IMR-90 (cell line): Measurements from ENCODE around the gene WDR37. TPM values are rescaled to one million over a fixed set of nuclear protein-coding genes. Genes with fewer than 3 reads are reported as not detected.

ENCODE experiments used
- ATAC-seq: fragments of 200-7000 bp; cut with Tn5 transposase; 2 replicates; pipeline ENCODE4 v1.9.1; 2020; ENCODE audit warnings: low read depth, mild to moderate bottlenecking, moderate library complexity
- BruUV-seq: library from RNA; stranded (reverse); fragments of 400-500 nt; replicated peaks from 2 replicates; lab custom pipeline; 2021; lab: Mats Ljungman, UMichigan
- CTCF ChIA-PET: fragments of 300-600 bp; formaldehyde crosslinking; extraction: SDS; loops from one replicate; lab custom pipeline; 2021; ENCODE audit warnings: antibody characterized with exemption; lab: Yijun Ruan, JAX
- POLR2A ChIA-PET: fragments of 300-600 bp; sonication (Branson Sonifier 250); formaldehyde crosslinking; loops from one replicate; lab custom pipeline; 2022; ENCODE audit warnings: antibody characterized with exemption; ENCODE audit not compliant: unreplicated experiment; lab: Charles Lee
- DNase-seq: peaks from one replicate; pipeline ENCODE4 v3.0.0; 2013
- H2AFZ ChIP-seq: replicated peaks from 2 replicates; pipeline ENCODE3; 2013; ENCODE audit warnings: low read length, mild to moderate bottlenecking; ENCODE audit not compliant: poor library complexity
- H2AK5ac ChIP-seq: 2 replicates; pipeline ENCODE4 v1.6.1; 2013; ENCODE audit warnings: low read depth, low read length, inconsistent platforms
- H2AK9ac ChIP-seq: replicated peaks from 2 replicates; pipeline ENCODE3; 2013; ENCODE audit warnings: mild to moderate bottlenecking, low read depth, low read length, moderate library complexity; ENCODE audit not compliant: poor library complexity
- H2BK120ac ChIP-seq: 2 replicates; pipeline ENCODE4 v1.6.1; 2013; ENCODE audit warnings: low read depth, low read length, inconsistent platforms
- H2BK15ac ChIP-seq: 3 replicates; pipeline ENCODE4 v1.6.1; 2013; ENCODE audit warnings: low read depth, low read length, inconsistent platforms
- H2BK20ac ChIP-seq: 2 replicates; pipeline ENCODE4 v1.6.1; 2013; ENCODE audit warnings: low read depth, mild to moderate bottlenecking, inconsistent platforms, low read length, moderate library complexity
- H2BK5ac ChIP-seq: 2 replicates; pipeline ENCODE4 v1.6.1; 2013; ENCODE audit warnings: mild to moderate bottlenecking, low read depth, low read length, inconsistent platforms; ENCODE audit not compliant: poor library complexity, severe bottlenecking
- H3K14ac ChIP-seq: replicated peaks from 2 replicates; pipeline ENCODE4 v1.6.1; 2013; ENCODE audit warnings: low read depth, low read length, inconsistent platforms
- H3K18ac ChIP-seq: 2 replicates; pipeline ENCODE4 v1.6.1; 2013; ENCODE audit warnings: low read depth, low read length, control low read depth
- H3K23ac ChIP-seq: 2 replicates; pipeline ENCODE4 v1.6.1; 2013; ENCODE audit warnings: low read depth, low read length, inconsistent platforms
- H3K27ac ChIP-seq: 2 replicates; pipeline ENCODE4 v1.5.1; 2013; ENCODE audit warnings: mild to moderate bottlenecking, control low read depth, low read length; ENCODE audit not compliant: insufficient read depth
- H3K27me3 ChIP-seq: 2 replicates; pipeline ENCODE4 v1.6.1; 2013; ENCODE audit warnings: low read length; ENCODE audit not compliant: control insufficient read depth, insufficient read depth
- H3K36me3 ChIP-seq: 2 replicates; pipeline ENCODE4 v1.6.1; 2013; ENCODE audit warnings: low read length, mixed read lengths; ENCODE audit not compliant: control insufficient read depth, insufficient read depth
- H3K4ac ChIP-seq: 2 replicates; pipeline ENCODE4 v1.6.1; 2013; ENCODE audit warnings: low read depth, low read length, inconsistent platforms
- H3K4me1 ChIP-seq: 2 replicates; pipeline ENCODE4 v1.6.1; 2013; ENCODE audit warnings: low read length, mixed read lengths; ENCODE audit not compliant: control insufficient read depth, insufficient read depth
- H3K4me2 ChIP-seq: 2 replicates; pipeline ENCODE4 v1.6.1; 2013; ENCODE audit warnings: low read depth, mild to moderate bottlenecking, control low read depth, low read length, moderate library complexity
- H3K4me3 ChIP-seq: 2 replicates; pipeline ENCODE4 v1.5.1; 2013; ENCODE audit warnings: low read depth, mild to moderate bottlenecking, control low read depth, low read length, moderate library complexity; ENCODE audit not compliant: insufficient read depth
- H3K56ac ChIP-seq: 2 replicates; pipeline ENCODE4 v1.6.1; 2013; ENCODE audit warnings: low read length, inconsistent platforms; ENCODE audit not compliant: insufficient read depth; ENCODE audit errors: extremely low read depth
- H3K79me1 ChIP-seq, 2 experiments: 2 replicates each; pipeline ENCODE4 v1.6.1; 2013; ENCODE audit warnings: low read length in 2 of 2, inconsistent platforms in 1 of 2, low read depth in 1 of 2
- H3K9ac ChIP-seq: 2 replicates; pipeline ENCODE4 v1.6.1; 2013; ENCODE audit warnings: low read depth, low read length, control low read depth
- H3K9me1 ChIP-seq: 2 replicates; pipeline ENCODE4 v1.6.1; 2013; ENCODE audit warnings: low read length, inconsistent platforms; ENCODE audit not compliant: insufficient read depth
- H3K9me3 ChIP-seq: 2 replicates; pipeline ENCODE4 v1.6.1; 2013; ENCODE audit warnings: low read length; ENCODE audit not compliant: control insufficient read depth, insufficient read depth
- H4K20me1 ChIP-seq: 2 replicates; pipeline ENCODE4 v1.6.1; 2013; ENCODE audit warnings: low read length, inconsistent platforms; ENCODE audit not compliant: insufficient read depth
- H4K5ac ChIP-seq: 2 replicates; pipeline ENCODE4 v1.6.1; 2013; ENCODE audit warnings: mild to moderate bottlenecking, low read depth, low read length, control low read depth
- H4K8ac ChIP-seq, 2 experiments: 2 replicates each; pipeline ENCODE4 v1.6.1; 2013; ENCODE audit warnings: low read depth in 2 of 2, low read length in 2 of 2, control low read depth in 1 of 2, inconsistent platforms in 1 of 2
- H4K91ac ChIP-seq: 2 replicates; pipeline ENCODE4 v1.6.1; 2013; ENCODE audit warnings: low read depth, low read length, inconsistent platforms; ENCODE audit not compliant: insufficient read depth
- BHLHE40 ChIP-seq: fragments of 150-350 bp; IDR thresholded peaks from 2 replicates; pipeline ENCODE4 v1.6.1; 2016; ENCODE audit warnings: mild to moderate bottlenecking, low read depth, low read length
- CEBPB ChIP-seq: IDR thresholded peaks from 2 replicates; pipeline ENCODE4 v1.6.1; 2012; ENCODE audit warnings: low read depth, low read length, improper control_type of control experiment
- CHD1 ChIP-seq: IDR thresholded peaks from 2 replicates; pipeline ENCODE4 v1.6.1; 2012; ENCODE audit warnings: low read depth, low read length, improper control_type of control experiment
- ELK1 ChIP-seq: fragments of 150-350 bp; IDR thresholded peaks from 2 replicates; pipeline ENCODE4 v1.6.1; 2016; ENCODE audit warnings: low read depth, mild to moderate bottlenecking, low read length, moderate library complexity, borderline replicate concordance
- FOS ChIP-seq: fragments of 150-350 bp; IDR thresholded peaks from 2 replicates; pipeline ENCODE4 v1.6.1; 2016; ENCODE audit warnings: low read depth, low read length
- MAFK ChIP-seq: IDR thresholded peaks from 2 replicates; pipeline ENCODE4 v1.6.1; 2012; ENCODE audit warnings: low read depth, low read length, improper control_type of control experiment
- MAZ ChIP-seq: IDR thresholded peaks from 2 replicates; pipeline ENCODE4 v1.6.1; 2012; ENCODE audit warnings: low read depth, mild to moderate bottlenecking, low read length, improper control_type of control experiment, moderate library complexity, borderline replicate concordance
- MXI1 ChIP-seq: IDR thresholded peaks from 2 replicates; pipeline ENCODE4 v1.6.1; 2012; ENCODE audit warnings: low read depth, mild to moderate bottlenecking, low read length, moderate library complexity, borderline replicate concordance
- NFE2L2 ChIP-seq: fragments of 150-350 bp; IDR thresholded peaks from 2 replicates; pipeline ENCODE4 v1.6.1; 2016; ENCODE audit warnings: low read depth, mild to moderate bottlenecking, low read length
- POLR2A ChIP-seq: IDR thresholded peaks from 2 replicates; pipeline ENCODE4 v1.6.1; 2012; ENCODE audit warnings: mild to moderate bottlenecking, low read depth, low read length
- RCOR1 ChIP-seq: IDR thresholded peaks from 2 replicates; pipeline ENCODE4 v1.6.1; 2012; ENCODE audit warnings: mild to moderate bottlenecking, low read length, improper control_type of control experiment; ENCODE audit not compliant: insufficient replicate concordance
- RFX5 ChIP-seq: IDR thresholded peaks from 2 replicates; pipeline ENCODE4 v1.8.0; 2012; ENCODE audit warnings: low read depth, mild to moderate bottlenecking, low read length, moderate library complexity
- SMC3 ChIP-seq: fragments of 150-350 bp; IDR thresholded peaks from 2 replicates; pipeline ENCODE4 v1.6.1; 2016; ENCODE audit warnings: low read depth, mild to moderate bottlenecking, antibody characterized with exemption, low read length, moderate library complexity
- USF2 ChIP-seq: fragments of 150-350 bp; IDR thresholded peaks from 2 replicates; pipeline ENCODE4 v1.6.1; 2017; ENCODE audit warnings: mild to moderate bottlenecking, antibody characterized with exemption, low read length, low read depth
- whole genome bisulfite sequencing, 2 experiments: methylation state at CpG; one replicate each; pipeline versions ENCODE4 v1.1.5 to v1.1.7; 2013; ENCODE audit warnings: missing lambda C conversion rate in 2 of 2; ENCODE audit not compliant: insufficient read length in 1 of 2; ENCODE audit errors: extremely low coverage in 2 of 2; 5-methylcytosine and 5-hydroxymethylcytosine counted together
- dilution Hi-C: fragments of 300-500 bp; cut with HindIII; formaldehyde crosslinking; loops from one replicate; pipeline ENCODE4 v1.14.3; 2018; ENCODE audit warnings: low sequenced_read_pairs; ENCODE audit not compliant: unreplicated experiment
- in situ Hi-C: fragments of 300-500 bp; cut with MboI; formaldehyde crosslinking; loops from 3 replicates; pipeline ENCODE4 v1.14.3; 2019; ENCODE audit warnings: low sequenced_read_pairs, inconsistent platforms, mixed read lengths
- intact Hi-C: fragments of 100-400 bp; cut with micrococcal nuclease; formaldehyde crosslinking; loops from 2 replicates; pipeline ENCODE4 v1.10.0; 2022
- polyA plus RNA-seq, 3 experiments: library from polyadenylated mRNA; depleted of rRNA; stranded (reverse); fragments of >200 nt; gene quantifications; 2 replicates each; pipeline ENCODE4 v1.2.3, GENCODE V29; 2012; ENCODE audit warnings: low replicate concordance in 1 of 3
- total RNA-seq: library from RNA; depleted of rRNA; stranded (reverse); fragments of >200 nt; gene quantifications from 2 replicates; pipeline ENCODE4 v1.2.3, GENCODE V29; 2012

Gene WDR37
- total and polyA plus RNA-seq, 2 of the 4 experiments (the other 2 are of a cell fraction) = 12.7 to 14.5 TPM

- H3K9me3 ChIP-seq = no peaks in the 10 kb centered on the region
- no peak overlapping the region for H2AFZ ChIP-seq
- no TSS peak for BruUV-seq
- H2BK5ac ChIP-seq = no peak overlapping the region
- H4K5ac ChIP-seq = no peak overlapping the region
- no peak overlapping the region for H3K23ac ChIP-seq
- H3K9me1 ChIP-seq = no peaks in the 10 kb centered on the region
- no peak overlapping the region for H3K4me2 ChIP-seq
- in situ Hi-C loops = no loop called here
- no peak for DNase-seq
- no CpG with 5 or more reads among the region's 7 CpGs for WGBS, 2 experiments
- H4K8ac ChIP-seq = no peak overlapping the region
- no peak overlapping the region for H3K56ac ChIP-seq
- H2BK120ac ChIP-seq = no peak overlapping the region
- no peak overlapping the region for H2BK20ac ChIP-seq
- TF ChIP-seq SMC3 (no peak), RCOR1 (no peak), NFE2L2 (no peak), RFX5 (no peak), MAZ (no peak), MXI1 (no peak), MAFK (no peak), BHLHE40 (no peak), CHD1 (no peak), POLR2A (no peak), FOS (no peak), USF2 (no peak), CEBPB (no peak), ELK1 (no peak)
- H2BK15ac ChIP-seq = no peak overlapping the region
- H3K9ac ChIP-seq = no peak overlapping the region
- H2AK5ac ChIP-seq = no peak overlapping the region
- dilution Hi-C loops = no loop called here
- no peak overlapping the region for H4K91ac ChIP-seq
- no peak overlapping the region for H3K4ac ChIP-seq
- H3K36me3 ChIP-seq = no peaks in the 10 kb centered on the region
- no peak overlapping the region for H2AK9ac ChIP-seq
- ATAC-seq = no peak
- no peaks in the 10 kb centered on the region for H4K20me1 ChIP-seq
- intact Hi-C loops = no loop called here
- H3K4me1 ChIP-seq = no peaks in the 10 kb centered on the region
- ChIA-PET POLR2A (no interaction called here), CTCF (no interaction called here)
- no peak overlapping the region for H3K27ac ChIP-seq
- no peak overlapping the region for H3K4me3 ChIP-seq
- no peaks in the 10 kb centered on the region for H3K79me1 ChIP-seq
- H3K27me3 ChIP-seq = no peaks in the 10 kb centered on the region
- no peak overlapping the region for H3K14ac ChIP-seq
- no peak overlapping the region for H3K18ac ChIP-seq
These were observed 26.3 kb upstream of the WDR37 start for GRCh38 chr10:1029838-1030237.
